ENCODE results near the gene CYFIP1.

GRCh38 chr15:22980189-22981050 is at the start of gene CYFIP1:
- TF ChIP-seq CTCF (IDR thresholded peaks at IDR 0.05; ENCODE audit: control extremely low read depth in 1 of 3, insufficient read depth in 1 of 3, low read depth in 1 of 3, low read length in 3 of 3) (no peak), SUZ12 (IDR thresholded peaks at IDR 0.05; ENCODE audit: low read length) (no peak; the same call in 1 of the 2 replicates), EZH2 (IDR thresholded peaks at IDR 0.05; ENCODE audit: low read depth, low read length, severe bottlenecking) (no peak), RFX5 (IDR thresholded peaks at IDR 0.05; ENCODE audit: borderline replicate concordance, low read depth, low read length) (no peak), POLR2A (IDR thresholded peaks at IDR 0.05; ENCODE audit: control extremely low read depth in 1 of 2, low read depth in 2 of 2, low read length in 2 of 2) (0 out of 3 replicates have a peak, but pooled peaks of 1 of the 2 experiments have one; percentile 8), CEBPB (IDR thresholded peaks at IDR 0.05; ENCODE audit: low read depth, low read length) (no peak), ATF3 (IDR thresholded peaks at IDR 0.05; ENCODE audit: insufficient read depth, low read depth, low read length) (no peak)

Data from H1 (cell line).